HG02610 (cell line): Measurements from ENCODE around the gene CNNM4.

Experiments used
- ATAC-seq: cut with Tn5 transposase; IDR thresholded peaks from one replicate; pipeline ENCODE4 v1.9.1; 2021; ENCODE audit warnings: mild to moderate bottlenecking, moderate library complexity; ENCODE audit not compliant: unreplicated experiment

The CNNM4 gene

DNA sequence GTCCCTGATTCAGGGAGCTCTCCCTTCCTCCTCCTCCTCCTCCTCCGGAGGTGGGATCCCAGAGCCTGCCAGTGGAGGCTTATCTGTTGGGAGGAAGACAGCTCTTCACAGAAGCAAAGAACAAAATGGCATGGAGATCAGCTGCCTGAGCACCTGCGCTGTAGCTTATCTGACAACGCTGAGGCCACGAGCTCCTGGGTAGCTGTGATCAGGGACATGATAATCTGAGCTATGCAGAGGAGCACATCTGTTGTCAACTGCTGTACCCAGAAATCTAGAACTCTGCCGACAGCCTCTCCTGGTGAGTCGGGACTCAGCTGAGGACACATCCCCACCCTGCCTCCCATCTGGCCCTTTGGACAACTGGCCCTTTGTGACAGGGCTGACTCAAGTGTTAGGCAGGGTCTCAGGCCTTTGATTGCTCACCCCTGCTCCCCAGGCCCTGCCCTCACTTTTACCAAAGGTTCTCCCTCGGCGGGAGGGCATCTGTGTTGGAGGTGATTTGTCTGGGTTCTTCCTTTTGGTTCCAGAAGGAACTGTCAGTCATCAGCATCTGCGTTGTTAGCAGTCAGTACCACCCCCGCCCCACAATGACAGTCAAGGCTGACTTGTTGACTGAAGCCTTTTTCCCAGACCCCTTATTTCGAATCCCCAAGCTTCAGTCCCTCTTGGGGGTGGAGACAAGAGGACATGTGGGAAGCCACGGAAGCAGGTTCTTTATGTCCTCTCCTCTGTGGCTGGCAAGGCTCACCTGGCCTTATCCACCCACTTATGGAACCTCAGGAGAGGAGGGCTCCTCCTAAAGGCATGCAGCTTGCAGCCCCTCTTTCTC lies 49.5 kb downstream of the CNNM4 start:
- ATAC-seq: no peak

DNA sequence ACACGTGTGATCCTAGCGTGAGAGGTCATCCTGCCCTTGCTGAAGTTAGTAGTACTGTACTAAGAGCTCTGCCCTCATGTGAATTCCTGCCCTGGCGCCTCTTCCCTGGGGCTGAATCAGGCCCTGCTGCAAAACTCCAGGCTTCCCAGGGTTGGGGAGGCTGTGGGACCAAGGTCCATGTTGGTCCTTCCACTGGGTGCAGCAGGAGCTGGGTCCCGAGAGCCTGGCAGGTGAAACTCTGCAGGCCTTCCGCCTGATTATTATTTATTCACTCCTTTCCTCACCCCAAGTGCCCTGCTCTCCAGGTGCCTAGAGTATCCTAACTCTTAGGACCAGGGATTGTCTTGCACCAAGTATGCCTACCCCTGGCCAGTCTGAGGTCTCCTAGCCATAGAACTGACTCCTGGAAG lies 50.1 kb downstream of the CNNM4 start:
- ATAC-seq: no peak

DNA sequence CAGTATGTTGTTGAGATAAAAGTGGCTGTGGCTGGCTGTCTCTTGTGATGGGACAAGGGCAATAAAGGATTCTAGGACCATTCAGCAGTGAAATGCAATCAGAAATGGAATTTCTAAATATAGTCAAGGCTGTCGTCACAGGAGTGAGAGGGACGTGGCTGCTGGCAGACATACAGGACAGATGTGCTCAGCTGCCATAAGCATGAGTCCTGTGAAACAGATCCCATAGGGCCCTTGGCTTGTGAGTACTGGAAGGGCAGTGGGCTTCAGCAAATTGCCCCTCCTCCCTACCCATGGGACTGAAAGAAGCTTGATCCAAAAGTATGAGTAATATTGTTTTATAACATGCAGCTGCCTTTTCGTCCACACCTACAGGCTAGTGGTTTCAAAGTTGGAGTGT lies 51.2 kb downstream of the CNNM4 start:
- no peak for ATAC-seq

DNA sequence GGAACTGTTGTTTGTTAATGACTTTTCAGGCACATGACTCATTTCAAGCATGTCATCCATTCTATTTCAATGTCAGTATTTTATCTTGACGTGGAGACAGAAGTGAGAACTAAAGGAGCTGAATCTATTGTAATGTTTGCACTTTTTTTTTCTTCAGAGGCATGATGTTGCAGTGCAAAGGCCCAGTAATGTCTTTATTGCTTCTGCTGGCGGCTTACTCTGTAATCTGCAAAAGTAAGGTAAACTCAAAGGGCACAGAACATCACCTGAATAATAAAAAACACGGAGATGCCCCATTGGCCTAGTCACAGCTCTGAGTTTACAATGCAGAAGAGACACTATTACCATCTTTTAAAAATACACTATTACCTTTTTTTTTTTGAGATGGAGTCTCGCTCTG lies 53.0 kb downstream of the CNNM4 start:
- ATAC-seq: no peak

DNA sequence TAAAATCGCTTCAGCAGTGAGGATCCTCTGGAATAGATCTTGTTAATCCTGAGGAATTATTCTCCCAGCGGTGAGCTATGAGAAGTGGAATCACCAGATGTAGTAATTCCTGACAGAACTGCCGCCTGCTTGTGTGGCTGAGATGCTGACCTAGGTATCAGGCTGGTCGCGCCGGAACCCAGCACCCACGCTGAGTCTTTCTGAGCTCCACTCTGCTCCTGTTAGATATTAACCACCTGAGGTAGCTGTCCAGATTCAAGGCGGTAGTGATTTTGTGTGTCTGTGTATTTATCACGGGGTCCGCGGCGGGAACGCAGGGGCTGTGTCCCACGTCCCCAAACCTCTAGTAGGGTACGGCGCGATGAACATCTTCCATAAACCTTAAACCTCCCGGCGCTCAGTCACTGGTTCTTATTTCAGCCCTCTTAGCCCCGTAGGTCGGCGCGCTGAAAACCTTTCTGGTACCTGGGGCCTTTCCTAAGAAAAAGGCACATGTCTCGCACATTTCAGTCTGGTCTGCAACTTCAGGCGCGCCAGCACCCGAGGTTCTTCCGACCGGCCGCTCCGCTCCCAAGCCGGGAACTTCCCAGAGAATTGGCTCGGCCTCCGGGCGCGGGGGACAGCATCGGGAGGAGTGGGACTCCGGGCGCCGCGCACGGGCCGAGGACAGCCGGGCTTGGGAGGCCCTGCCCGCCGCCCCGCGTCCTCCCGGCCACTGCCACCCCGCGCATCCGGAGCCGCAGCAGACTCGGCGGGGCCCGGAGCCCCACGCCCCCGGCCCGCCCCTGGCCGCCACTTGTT lies 54.8 kb downstream of the CNNM4 start:
- peak; percentile 1 for ATAC-seq

DNA sequence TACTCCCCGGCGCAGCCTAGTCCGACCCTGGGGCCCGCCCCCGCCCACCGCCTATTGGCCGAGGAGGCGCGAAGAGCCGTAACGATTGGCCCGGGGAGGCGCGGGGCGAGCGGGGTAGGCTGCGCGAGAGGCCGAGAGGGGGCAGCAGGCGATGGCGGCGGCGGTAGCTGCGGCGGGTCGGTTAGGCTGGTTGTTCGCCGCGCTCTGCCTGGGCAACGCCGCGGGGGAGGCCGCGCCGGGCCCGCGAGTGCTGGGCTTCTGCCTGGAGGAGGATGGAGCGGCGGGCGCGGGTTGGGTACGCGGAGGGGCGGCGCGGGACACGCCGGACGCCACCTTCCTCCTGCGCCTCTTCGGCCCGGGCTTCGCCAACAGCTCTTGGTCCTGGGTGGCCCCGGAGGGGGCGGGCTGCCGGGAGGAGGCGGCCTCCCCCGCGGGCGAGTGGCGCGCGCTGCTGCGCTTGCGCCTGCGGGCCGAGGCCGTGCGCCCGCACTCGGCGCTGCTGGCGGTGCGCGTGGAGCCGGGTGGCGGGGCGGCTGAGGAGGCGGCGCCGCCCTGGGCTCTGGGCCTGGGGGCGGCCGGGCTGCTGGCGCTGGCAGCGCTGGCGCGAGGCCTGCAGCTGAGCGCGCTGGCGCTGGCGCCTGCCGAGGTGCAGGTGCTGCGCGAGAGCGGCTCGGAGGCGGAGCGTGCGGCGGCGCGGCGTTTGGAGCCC lies 55.6 kb downstream of the CNNM4 start, which contains the start of gene CNNM3:
Gene CNNM3 (plus strand): TSS at position 142 of the 709 bp plus-strand sequence. CDS start 10 bp downstream, at position 152.
- ATAC-seq: peak; percentile 89

DNA sequence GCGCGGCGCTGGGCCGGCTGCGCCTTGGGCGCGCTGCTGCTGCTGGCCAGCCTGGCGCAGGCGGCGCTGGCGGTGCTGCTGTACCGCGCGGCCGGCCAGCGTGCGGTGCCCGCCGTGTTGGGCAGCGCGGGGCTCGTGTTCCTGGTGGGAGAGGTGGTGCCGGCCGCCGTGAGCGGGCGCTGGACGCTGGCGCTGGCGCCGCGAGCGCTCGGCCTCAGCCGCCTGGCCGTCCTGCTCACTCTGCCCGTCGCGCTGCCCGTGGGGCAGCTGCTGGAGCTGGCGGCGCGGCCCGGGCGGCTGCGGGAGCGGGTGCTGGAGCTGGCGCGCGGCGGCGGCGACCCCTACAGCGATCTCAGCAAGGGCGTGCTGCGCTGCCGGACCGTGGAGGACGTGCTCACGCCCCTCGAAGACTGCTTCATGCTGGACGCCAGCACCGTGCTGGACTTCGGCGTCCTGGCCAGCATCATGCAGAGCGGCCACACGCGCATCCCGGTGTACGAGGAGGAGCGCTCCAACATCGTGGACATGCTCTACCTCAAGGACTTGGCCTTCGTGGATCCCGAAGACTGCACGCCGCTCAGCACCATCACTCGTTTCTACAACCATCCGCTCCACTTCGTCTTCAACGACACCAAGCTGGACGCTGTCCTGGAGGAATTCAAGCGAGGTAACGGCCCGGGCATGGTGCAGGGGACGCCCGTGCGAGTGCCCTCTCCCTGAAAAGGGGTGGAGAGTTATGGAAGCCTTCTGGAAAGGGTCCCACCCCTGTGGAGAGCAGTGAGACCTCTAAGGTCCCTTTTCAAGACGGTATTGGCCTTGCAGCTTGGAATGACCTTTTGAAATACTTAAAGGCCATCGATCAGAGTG lies 56.4 kb downstream of the CNNM4 start:
- ATAC-seq: no peak

DNA sequence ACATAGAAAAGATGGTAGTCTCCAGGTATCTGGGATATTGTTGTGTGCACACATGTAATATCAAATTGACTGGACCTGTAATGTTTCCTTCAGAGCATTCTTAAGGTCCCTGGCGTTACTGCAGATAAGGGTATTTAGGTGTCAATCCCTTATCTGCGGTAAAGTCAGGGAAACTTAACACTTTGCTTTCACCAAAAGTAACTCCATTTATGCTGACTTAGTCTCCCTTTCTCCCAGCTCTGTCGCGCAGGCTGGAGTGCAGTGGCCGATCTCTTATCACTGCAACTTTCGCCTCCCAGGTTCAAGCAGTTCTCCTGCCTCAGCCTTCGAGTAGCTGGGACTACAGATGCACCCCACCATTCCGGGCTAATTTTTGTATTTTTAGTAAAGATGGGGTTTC lies 57.2 kb downstream of the CNNM4 start:
- ATAC-seq: no peak

DNA sequence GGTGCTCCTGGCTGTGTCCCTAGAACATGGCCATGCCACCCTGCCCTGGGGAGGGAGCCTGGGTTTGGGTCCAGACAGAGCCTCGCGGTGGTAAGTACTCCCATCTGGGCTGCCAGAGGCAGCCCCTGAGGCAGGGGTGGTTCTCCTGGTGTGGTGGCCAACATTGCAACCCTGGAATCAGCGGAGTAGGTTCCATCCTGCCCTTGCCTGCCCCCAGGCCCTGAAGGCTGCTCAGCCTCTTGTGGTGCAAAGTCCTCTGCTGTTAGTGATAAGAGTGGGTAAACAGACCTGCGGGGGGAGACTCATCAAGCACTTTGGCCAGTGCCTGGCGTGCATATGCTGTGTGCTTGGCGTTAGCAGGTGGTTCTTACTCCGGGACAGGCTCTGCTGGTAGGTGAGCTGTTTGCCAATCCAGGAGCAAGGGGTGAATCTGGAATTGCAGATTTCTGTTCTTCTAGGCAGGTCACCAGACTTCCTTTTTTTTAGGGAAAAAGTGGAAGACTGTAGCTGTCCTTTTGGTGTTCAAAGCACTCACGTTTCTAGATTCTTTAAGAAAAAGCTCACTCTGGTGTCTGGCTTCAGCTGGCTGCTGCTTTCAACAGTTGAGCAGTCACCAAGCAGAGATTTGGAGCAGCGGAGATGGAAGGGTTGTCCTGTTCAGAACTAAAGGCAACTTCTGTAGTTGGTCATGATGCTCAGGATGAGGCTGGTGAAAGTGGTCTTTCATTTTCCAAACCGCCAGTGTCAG lies 58.6 kb downstream of the CNNM4 start:
- no peak for ATAC-seq

DNA sequence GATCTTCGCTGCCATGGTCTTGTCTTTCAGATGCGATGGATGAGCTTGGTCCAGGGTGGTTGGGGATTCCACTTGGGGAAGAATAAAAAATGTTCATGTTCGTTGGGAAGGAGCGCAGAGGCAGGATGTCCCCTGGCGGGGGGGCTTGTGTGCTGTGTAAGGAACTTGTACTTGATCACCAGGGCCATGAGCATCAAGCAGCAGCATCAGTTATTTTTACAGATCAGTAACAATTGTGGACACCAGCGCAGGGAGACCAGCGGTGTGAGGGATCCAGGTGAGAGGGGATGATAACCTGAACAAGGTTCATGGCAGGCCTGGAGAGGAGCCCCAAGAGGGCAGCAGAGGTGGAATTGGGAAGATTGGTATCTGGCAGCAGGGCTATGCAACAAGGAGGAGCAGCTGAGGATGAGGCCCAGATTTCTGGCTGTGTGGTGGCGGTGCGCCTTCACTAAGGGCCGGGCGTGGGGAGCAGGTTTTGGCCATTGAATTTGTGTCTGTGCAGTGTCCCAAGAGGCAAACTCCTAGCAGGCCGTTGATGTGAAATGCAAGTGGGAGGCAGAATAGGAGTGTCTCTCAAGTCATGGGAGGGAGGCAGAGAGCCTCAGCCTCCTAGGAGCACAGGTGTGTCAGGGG lies 59.3 kb downstream of the CNNM4 start:
- ATAC-seq: no peak

DNA sequence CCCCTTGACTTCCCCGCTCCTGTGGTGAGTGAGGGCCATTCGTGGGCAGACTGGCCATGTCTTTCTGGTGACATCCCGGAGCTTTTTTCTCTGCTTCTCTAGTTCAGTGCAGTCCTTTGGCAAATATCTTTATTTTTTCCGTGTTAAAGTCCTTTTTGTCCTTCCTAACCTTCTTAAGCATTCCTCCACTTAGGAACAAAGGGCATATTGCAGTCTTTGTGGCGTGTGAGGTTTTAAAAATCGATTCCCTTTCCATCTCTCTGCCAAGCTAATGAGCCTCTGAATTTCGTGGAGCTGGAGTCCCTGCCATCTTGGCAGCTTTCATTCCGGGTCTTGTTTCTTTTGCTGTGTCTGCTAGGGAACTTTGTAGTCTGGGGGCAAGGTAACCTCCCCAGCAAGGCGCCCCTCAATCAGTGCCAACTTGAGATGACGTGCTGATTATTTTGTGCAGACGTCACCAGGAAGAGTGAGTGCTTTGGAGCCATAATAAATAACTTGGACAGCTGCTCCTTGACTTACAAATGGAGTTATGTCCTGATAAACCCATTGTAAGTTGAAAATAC lies 60.5 kb downstream of the CNNM4 start:
- no peak for ATAC-seq

DNA sequence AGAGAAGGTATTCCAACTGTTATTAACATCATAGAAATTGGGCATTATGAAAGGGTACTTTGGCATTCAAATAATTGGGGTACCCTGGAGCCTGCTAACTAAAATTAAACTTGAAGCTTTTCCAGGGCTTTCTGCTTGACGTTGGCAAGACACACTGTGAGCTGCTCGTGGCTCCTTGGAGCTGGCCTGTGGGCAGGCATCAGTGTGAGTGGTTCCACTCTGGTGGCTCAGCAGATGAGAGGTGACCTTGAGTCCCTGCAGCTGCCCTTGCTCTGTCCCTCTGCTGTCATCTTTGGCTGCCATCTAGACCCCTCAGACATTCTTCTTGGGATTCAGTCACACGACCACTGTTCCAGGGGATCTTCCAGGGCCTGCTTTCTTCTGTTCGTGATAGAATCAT lies 62.1 kb downstream of the CNNM4 start:
- no peak for ATAC-seq

DNA sequence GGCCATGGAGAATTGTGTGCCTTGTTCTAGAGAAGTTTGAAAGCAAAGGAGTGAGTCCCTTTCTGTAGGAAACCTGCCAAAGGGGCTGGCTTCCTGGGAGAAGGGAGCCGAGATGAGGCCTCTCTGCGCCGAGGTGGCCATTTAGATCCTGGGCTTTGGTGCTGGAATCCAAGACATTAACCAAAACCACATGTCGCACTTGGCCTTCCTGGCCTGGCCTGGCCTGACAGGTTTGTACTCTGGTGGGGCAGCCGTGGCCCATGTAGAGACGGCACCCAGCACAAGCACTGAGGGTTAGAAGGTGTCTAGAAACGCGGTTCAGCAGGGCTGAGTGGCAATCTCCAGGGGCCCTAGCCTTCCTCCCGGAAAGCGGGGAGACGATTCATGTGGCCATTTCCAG lies 62.5 kb downstream of the CNNM4 start:
- no peak for ATAC-seq

DNA sequence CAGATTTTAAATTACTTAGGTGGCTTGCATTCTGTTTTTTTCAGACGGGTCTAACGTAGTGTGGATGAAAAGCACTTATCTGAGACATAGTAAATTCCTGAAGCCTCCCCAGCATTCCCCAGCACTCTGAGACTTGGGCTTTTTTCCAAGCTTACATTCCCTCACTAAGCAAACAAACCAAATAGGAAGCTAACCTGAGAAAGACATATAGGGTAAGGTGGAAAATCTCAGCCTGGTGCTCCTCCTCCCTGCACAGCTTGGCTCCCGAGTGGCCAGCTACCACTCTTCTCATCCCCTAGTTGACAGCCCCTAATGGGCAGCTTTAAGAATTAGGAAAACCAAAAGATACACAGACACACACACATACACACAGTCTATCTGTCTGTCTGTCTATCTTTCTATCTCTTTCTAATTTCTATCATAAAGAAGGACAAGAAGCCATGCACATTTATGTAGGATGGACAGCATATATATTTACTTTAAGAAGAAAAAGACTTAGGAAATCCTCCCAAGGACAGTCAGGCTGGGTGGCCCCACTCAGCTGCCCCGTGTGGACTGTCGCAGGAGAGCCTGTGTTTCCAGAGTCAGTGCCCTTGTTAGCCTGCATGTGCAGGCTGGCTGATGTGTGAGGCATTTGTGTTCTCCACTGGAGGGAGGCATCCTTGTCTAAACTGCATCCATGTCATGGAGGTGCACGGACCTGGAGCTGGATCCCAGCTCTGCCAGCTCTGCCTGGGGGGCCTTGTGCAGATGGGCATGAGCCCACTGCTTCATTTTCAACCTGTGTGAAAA lies 63.6 kb downstream of the CNNM4 start:
- ATAC-seq: no peak

DNA sequence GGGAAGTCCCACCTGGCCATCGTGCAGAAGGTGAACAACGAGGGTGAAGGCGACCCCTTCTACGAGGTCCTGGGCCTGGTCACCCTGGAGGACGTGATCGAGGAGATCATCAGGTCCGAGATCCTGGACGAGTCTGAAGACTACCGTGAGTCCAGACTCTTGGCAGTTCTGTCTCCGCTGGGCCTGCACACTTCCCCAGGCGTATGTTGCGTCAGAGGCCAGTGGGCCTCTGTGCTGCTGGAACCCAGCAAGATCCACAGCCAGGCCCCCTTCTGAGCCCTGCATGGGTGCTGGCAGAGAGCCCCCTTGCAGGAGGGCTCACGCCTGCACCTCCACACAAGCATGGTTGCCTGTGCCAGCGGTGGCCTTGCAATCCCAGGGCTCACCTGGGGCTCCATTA lies 64.4 kb downstream of the CNNM4 start:
- ATAC-seq: no peak

DNA sequence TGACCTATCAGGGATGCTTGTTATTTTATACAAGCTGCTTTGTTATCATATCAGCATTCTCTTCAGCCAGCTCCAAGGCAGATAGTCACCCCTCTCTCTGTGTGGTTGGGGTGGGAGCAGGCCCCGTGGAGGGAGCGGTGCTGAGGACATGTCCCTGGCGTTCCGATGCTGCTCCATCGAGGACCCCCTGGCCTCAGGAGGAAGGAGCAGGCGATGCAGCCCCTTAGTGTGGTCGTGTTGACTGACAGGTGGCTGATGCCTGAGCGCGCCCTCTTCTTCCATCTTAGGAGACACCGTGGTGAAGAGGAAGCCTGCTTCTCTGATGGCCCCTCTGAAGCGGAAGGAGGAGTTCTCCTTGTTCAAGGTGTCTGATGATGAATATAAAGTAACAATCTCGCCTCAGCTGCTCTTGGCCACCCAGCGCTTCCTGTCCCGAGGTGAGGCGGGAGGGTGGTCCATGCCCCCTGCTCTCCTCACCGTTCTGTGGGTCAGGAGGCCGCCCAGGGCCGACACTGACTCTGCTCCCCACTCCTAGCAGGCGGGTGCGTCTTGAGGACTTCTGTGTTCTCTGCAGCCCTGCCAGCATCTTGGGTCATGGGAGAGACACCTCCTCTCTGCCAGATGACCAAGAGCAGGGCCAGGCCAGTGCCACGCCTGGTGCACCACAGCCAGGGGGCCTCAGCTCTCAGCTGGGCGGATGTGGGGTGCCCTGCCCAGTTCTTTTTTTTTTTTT lies 66.0 kb downstream of the CNNM4 start:
- ATAC-seq: no peak

DNA sequence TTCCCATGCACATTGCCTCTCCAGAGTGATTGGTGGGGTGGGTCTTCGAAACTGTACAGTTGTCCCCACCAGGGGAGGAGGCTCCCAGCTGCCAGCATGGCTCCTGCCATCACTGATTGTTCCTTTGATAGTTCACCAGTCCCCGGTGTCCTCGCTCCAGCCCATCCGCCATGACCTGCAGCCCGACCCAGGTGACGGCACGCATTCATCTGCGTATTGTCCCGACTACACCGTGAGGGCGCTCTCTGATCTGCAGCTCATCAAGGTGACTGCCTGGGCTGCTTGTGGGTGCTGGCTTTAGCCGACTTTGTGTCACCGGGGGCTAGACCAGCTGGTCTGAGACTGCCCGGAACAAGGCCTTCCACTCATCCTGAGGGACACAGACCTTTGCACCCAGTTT lies 67.7 kb downstream of the CNNM4 start:
- ATAC-seq: no peak

DNA sequence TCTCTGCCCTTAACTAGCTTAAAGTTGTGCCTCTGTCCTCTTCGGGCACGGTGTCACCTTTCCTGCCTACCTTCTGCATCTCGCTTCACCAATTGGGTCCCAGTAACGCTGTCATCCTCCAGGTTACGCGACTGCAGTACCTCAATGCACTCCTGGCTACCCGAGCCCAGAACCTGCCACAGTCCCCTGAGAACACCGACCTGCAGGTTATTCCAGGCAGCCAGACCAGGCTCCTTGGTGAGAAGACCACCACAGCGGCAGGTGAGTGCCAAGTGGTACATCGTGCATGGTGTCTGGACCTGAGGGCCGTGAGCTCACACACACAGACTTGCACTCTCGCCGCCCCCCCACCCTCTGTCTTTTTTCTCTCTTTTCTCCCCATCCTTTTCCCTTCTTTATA lies 68.2 kb downstream of the CNNM4 start:
- ATAC-seq: no peak
